Activated CD8-positive, alpha-beta T cell treated with anti-CD3 and anti-CD28 coated beads for 36 hours (primary cell): ENCODE measurements around the gene PORCN. TPM values are rescaled to one million over a fixed set of nuclear protein-coding genes. Genes with fewer than 3 reads are reported as not detected.

Experiments used
- ATAC-seq: fragments of 200-7000 bp; cut with Tn5 transposase; one replicate; pipeline ENCODE4 v1.10.0; 2021; ENCODE audit warnings: mild to moderate bottlenecking, moderate library complexity
- CTCF ChIA-PET: fragments of 350-600 bp; sonication (Branson Sonifier 250); formaldehyde crosslinking; loops from one replicate; lab custom pipeline; 2021; ENCODE audit warnings: antibody characterized with exemption; lab: Charles Lee
- POLR2A ChIA-PET: fragments of 350-600 bp; sonication (Branson Sonifier 250); formaldehyde crosslinking; loops from one replicate; lab custom pipeline; 2021; ENCODE audit warnings: antibody characterized with exemption; lab: Charles Lee
- DNase-seq: peaks from one replicate; pipeline ENCODE4 v3.0.0-alpha.2; 2020
- H3K27ac Mint-ChIP-seq: one replicate; pipeline ENCODE4 v1.8.0; 2021; ENCODE audit warnings: mild to moderate bottlenecking, mixed read lengths
- H3K27me3 Mint-ChIP-seq: one replicate; pipeline ENCODE4 v1.8.0; 2021; ENCODE audit warnings: mixed read lengths
- H3K36me3 Mint-ChIP-seq: one replicate; pipeline ENCODE4 v1.8.0; 2021; ENCODE audit warnings: low read depth, mixed read lengths
- H3K4me1 Mint-ChIP-seq: one replicate; pipeline ENCODE4 v1.8.0; 2021; ENCODE audit warnings: low read depth, mixed read lengths
- H3K4me3 Mint-ChIP-seq: one replicate; pipeline ENCODE4 v1.8.0; 2021; ENCODE audit warnings: mild to moderate bottlenecking, moderate library complexity, mixed read lengths
- H3K9me3 Mint-ChIP-seq: one replicate; pipeline ENCODE4 v1.8.0; 2021; ENCODE audit warnings: mixed read lengths
- intact Hi-C: fragments of 100-400 bp; cut with micrococcal nuclease; formaldehyde crosslinking; loops from one replicate; pipeline ENCODE4 v1.10.0; 2022
- total RNA-seq, 2 experiments: library from RNA; stranded (reverse); gene quantifications; one replicate each; pipeline ENCODE4 v1.2.3, GENCODE V29; 2021
- TF ChIP-seq, protein P1 (sequence below): fragments of 200-600 bp; IDR thresholded peaks from one replicate; pipeline ENCODE4 v1.8.0; 2022; ENCODE audit warnings: antibody characterized with exemption, mild to moderate bottlenecking

Gene PORCN
- total RNA-seq, 2 experiments from 2014 or later = 13.9 to 16.9 TPM

DNA sequence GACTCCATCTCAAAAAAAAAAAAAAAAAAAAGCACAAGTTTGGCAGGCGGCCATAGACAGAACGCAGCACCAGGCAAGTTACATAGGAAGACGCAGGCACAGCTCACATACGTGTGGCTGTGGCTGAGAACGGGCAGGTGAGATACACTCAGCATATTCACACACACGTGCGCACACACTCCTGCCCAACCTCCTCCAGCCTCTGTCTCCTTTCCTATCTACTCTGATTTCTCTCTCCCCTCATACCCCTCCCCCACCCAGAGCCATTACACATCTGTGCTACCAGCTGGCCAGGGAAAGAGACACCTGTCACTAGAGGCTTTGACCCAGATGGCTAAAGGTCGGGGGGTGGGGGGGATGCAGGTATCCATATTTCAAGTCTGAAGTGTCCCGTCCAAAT, 36.6 kb upstream of the PORCN start:
- no peak for ATAC-seq
- ChIA-PET POLR2A (no interaction called here), CTCF (no interaction called here)
- no peak for DNase-seq
- Mint-ChIP-seq H3K36me3 (peaks cover 14% of the 10 kb centered on the region), H3K27ac (no peak overlapping the region), H3K4me3 (no peak overlapping the region), H3K27me3 (no peaks in the 10 kb centered on the region), H3K9me3 (no peaks in the 10 kb centered on the region), H3K4me1 (peaks cover 19% of the 10 kb centered on the region)
- TF ChIP-seq, protein P1, sequence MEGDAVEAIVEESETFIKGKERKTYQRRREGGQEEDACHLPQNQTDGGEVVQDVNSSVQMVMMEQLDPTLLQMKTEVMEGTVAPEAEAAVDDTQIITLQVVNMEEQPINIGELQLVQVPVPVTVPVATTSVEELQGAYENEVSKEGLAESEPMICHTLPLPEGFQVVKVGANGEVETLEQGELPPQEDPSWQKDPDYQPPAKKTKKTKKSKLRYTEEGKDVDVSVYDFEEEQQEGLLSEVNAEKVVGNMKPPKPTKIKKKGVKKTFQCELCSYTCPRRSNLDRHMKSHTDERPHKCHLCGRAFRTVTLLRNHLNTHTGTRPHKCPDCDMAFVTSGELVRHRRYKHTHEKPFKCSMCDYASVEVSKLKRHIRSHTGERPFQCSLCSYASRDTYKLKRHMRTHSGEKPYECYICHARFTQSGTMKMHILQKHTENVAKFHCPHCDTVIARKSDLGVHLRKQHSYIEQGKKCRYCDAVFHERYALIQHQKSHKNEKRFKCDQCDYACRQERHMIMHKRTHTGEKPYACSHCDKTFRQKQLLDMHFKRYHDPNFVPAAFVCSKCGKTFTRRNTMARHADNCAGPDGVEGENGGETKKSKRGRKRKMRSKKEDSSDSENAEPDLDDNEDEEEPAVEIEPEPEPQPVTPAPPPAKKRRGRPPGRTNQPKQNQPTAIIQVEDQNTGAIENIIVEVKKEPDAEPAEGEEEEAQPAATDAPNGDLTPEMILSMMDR = no peak
- intact Hi-C loops = no loop called here

DNA sequence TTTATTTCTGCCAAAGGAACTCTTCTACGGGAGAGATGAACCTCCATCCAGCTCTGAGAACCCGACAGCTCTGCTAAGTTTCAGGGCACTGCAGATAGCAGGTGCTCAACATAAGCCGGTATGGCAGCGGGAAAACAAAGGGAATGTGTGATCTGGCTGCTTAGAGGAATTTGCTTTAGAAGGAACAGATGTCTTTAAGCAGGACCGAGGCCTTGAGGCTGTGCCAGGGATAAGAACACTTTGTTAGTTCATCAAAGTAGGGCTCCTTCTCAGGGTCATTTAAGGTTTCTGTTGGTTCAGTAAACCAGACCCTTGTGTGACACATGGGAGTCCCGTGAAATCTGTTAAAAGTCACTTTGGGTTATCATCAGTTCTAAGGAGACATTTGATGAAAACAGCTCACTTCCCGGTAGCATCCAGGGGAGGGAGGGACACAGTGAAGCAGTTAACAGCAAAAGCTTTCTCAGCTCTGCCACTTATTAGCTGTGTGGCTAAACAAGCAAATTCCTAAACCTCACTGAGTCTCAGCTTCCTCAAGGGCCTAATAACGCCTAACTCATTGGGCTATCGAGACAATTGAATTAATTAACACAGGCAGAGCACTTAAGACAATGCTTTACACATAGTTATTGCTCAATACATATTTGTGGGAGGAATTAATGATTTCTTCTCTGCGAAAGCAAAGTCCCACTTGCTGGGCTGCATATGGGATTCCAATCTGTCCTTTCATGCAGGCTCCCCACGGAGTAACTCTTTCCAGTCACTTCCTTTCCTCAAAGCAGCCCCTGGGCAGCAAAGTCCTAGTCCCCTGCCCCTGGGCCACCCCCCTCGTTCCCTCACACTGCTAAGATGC, 35.7 kb upstream of the PORCN start:
- DNase-seq (no peak), ATAC-seq (no peak)
- Mint-ChIP-seq H3K36me3 (peaks cover 15% of the 10 kb centered on the region), H3K4me3 (no peak overlapping the region), H3K27ac (no peak overlapping the region), H3K4me1 (peaks cover 25% of the 10 kb centered on the region), H3K9me3 (no peaks in the 10 kb centered on the region), H3K27me3 (no peaks in the 10 kb centered on the region)
- ChIA-PET POLR2A (no interaction called here), CTCF (no interaction called here)
- TF ChIP-seq, protein P1 = no peak
- intact Hi-C loops = no loop called here

DNA sequence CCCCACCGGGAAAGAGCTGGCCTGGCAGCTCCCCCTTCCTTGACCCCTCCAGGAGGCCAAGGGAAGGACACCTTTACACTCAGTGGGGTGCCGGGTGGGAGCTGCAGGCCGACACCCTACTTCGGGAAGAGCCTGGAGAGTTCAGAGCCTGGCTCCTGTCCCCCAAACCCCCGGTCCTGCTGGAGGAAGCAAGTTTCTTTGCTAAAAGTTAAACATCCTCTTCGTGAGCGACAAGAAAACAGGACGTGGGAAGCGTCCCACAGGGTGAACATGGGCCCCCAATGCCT, 35.1 kb upstream of the PORCN start:
- intact Hi-C loops = no loop called here
- H3K4me3 Mint-ChIP-seq = no peak overlapping the region
- H3K4me1 Mint-ChIP-seq = peaks cover 29% of the 10 kb centered on the region
- H3K36me3 Mint-ChIP-seq = peaks cover 19% of the 10 kb centered on the region
- no peak for DNase-seq
- H3K27me3 Mint-ChIP-seq = no peaks in the 10 kb centered on the region
- no peak overlapping the region for H3K27ac Mint-ChIP-seq
- no peaks in the 10 kb centered on the region for H3K9me3 Mint-ChIP-seq
- ChIA-PET CTCF (no interaction called here), POLR2A (no interaction called here)
- no peak for ATAC-seq
- TF ChIP-seq, protein P1 = no peak

DNA sequence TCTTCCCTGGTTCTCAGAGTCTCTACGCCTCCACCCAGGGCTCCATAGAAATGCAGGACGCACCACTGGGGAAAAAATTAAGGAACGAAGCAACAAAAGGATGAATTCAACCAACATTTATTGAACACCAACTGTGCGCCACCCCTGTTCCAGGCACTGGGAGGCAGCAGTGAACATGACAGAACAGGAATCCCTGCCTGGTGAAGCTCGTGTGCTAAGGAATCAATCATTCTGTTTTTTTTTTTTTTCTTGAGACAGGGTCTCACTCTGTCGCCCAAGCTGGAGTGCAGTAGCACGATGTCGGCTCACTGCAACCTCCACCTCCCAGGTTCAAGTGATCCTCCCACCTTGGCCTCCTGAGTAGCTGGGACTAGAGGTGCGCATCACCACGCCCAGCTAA, 34.7 kb upstream of the PORCN start:
- Mint-ChIP-seq H3K9me3 (no peaks in the 10 kb centered on the region), H3K36me3 (peaks cover 22% of the 10 kb centered on the region), H3K27me3 (no peaks in the 10 kb centered on the region), H3K27ac (no peak overlapping the region), H3K4me1 (peaks cover 31% of the 10 kb centered on the region), H3K4me3 (no peak overlapping the region)
- TF ChIP-seq, protein P1 = no peak
- intact Hi-C loops = no loop called here
- DNase-seq = peak; percentile 51
- CTCF ChIA-PET = interaction anchor here (0.7 kb wide), 1 partner anchor 19 kb away, joined by 3 read pairs; no protein-coding TSS in a partner anchor
- POLR2A ChIA-PET = interaction anchor here (1.0 kb wide), 1 partner anchor 65 kb away, joined by 3 read pairs; the partner anchor contains the start of gene TBC1D25
- ATAC-seq = no peak

DNA sequence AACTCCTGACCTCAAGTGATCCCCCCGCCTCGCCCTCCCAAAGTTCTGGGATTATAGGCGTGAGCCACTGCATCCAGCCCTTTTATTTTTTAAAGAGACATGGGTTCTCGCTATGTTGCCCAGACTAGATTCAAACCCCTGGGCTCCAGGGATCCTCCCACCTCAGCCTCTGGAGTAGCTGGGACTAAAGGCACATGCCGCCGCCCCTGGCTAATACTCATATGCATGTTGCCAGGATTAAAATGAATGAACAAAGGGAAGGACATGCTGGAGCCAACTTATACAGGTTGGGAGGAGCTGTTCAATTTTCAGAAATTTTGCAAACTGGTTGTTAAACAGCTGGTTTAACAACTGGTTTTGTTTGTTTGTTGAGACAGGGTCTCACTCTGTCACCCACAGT, 34.2 kb upstream of the PORCN start:
- ChIA-PET POLR2A (interaction anchor here (1.0 kb wide), 1 partner anchor 65 kb away, joined by 3 read pairs; the partner anchor contains the start of gene TBC1D25), CTCF (interaction anchor here (0.7 kb wide), 1 partner anchor 18 kb away, joined by 3 read pairs; no protein-coding TSS in a partner anchor)
- peak overlapping the region; percentile 79 for H3K4me3 Mint-ChIP-seq

More for the DNA sequence above, 34.2 kb upstream of the PORCN start:
- peak overlapping the region; percentile 97 for H3K27ac Mint-ChIP-seq
- ATAC-seq (no peak), DNase-seq (no peak)
- no peaks in the 10 kb centered on the region for H3K9me3 Mint-ChIP-seq
- TF ChIP-seq, protein P1 = no peak
- H3K27me3 Mint-ChIP-seq = no peaks in the 10 kb centered on the region
- peaks cover 24% of the 10 kb centered on the region for H3K36me3 Mint-ChIP-seq
- peaks cover 29% of the 10 kb centered on the region for H3K4me1 Mint-ChIP-seq
- intact Hi-C loops = no loop called here
